ENCODE results near the gene APOBEC3A.

DNA sequence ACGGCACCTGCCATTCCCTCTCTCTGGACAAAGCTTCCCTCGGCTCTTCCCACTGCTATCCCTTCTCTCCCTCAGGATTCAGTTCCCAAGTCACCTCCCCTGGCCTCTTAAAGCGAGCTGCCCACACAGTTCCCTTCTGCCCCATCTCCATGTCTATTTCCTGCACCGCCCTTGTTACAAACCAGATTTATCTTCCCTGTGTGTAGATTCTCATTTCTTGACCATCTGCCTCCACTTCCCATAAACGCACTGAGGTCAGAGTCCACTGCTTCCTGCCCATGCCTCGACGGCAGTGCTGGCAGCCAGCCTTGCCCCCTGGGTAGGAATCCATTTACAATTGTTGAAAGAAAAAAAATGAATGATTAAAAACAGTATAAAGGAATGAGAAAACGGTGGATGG lies 13.1 kb downstream of the APOBEC3A start:
- TF ChIP-seq, protein P1, sequence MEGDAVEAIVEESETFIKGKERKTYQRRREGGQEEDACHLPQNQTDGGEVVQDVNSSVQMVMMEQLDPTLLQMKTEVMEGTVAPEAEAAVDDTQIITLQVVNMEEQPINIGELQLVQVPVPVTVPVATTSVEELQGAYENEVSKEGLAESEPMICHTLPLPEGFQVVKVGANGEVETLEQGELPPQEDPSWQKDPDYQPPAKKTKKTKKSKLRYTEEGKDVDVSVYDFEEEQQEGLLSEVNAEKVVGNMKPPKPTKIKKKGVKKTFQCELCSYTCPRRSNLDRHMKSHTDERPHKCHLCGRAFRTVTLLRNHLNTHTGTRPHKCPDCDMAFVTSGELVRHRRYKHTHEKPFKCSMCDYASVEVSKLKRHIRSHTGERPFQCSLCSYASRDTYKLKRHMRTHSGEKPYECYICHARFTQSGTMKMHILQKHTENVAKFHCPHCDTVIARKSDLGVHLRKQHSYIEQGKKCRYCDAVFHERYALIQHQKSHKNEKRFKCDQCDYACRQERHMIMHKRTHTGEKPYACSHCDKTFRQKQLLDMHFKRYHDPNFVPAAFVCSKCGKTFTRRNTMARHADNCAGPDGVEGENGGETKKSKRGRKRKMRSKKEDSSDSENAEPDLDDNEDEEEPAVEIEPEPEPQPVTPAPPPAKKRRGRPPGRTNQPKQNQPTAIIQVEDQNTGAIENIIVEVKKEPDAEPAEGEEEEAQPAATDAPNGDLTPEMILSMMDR (IDR thresholded peaks at IDR 0.05; ENCODE audit: low read length) = no peak
- TF ChIP-seq EZH2 (IDR thresholded peaks at IDR 0.05; ENCODE audit: borderline replicate concordance, low read length) = no peak

Data from OCI-LY1 (cell line).